H1 (cell line): Measurements from ENCODE around the gene PAF1. TPM values are rescaled to one million over a fixed set of nuclear protein-coding genes. Genes with fewer than 3 reads are reported as not detected.

Experiments used
- CTCF ChIA-PET: fragments of 300-600 bp; sonication (Branson Sonifier 250); formaldehyde crosslinking; loops from one replicate; lab custom pipeline; 2021; ENCODE audit not compliant: partially characterized antibody; lab: Charles Lee
- POLR2A ChIA-PET: fragments of 300-600 bp; sonication (Branson Sonifier 250); formaldehyde crosslinking; loops from one replicate; lab custom pipeline; 2021; ENCODE audit warnings: inconsistent platforms; ENCODE audit not compliant: partially characterized antibody; lab: Charles Lee
- DNase-seq, 2 experiments: peaks; one replicate each; pipeline versions ENCODE4 v3.0.0 to v3.0.0-alpha.2; 2010 to 2022; ENCODE audit warnings: low spot score in 2 of 2, low read depth in 1 of 2, mixed read lengths in 1 of 2
- FAIRE-seq: peaks from 2 replicates; lab custom pipeline; 2011; peaks lifted over from hg19 to GRCh38; lab: Jason Lieb, UNC
- H2AFZ ChIP-seq: 2 replicates; pipeline ENCODE4 v1.8.1; 2012; ENCODE audit warnings: low read length, inconsistent platforms
- H2AK5ac ChIP-seq: 2 replicates; pipeline ENCODE4 v1.6.1; 2013; ENCODE audit warnings: low read depth, low read length
- H2BK120ac ChIP-seq: replicated peaks from 2 replicates; pipeline ENCODE3; 2013; ENCODE audit warnings: low read depth, low read length, inconsistent platforms
- H2BK12ac ChIP-seq: 2 replicates; pipeline ENCODE4 v1.6.1; 2013; ENCODE audit warnings: low read depth, low read length
- H2BK15ac ChIP-seq: 2 replicates; pipeline ENCODE4 v1.6.1; 2013; ENCODE audit warnings: low read length
- H2BK20ac ChIP-seq: 2 replicates; pipeline ENCODE4 v1.6.1; 2013; ENCODE audit warnings: low read length
- H2BK5ac ChIP-seq: 2 replicates; pipeline ENCODE4 v1.6.1; 2013; ENCODE audit warnings: low read depth, low read length
- H3K14ac ChIP-seq: 2 replicates; pipeline ENCODE4 v1.6.1; 2013; ENCODE audit warnings: inconsistent platforms; ENCODE audit not compliant: insufficient read length
- H3K18ac ChIP-seq: 2 replicates; pipeline ENCODE4 v1.6.1; 2013; ENCODE audit warnings: low read length; ENCODE audit errors: extremely low read depth
- H3K23ac ChIP-seq: 2 replicates; pipeline ENCODE4 v1.6.1; 2013; ENCODE audit warnings: inconsistent platforms; ENCODE audit not compliant: insufficient read length
- H3K23me2 ChIP-seq: 2 replicates; pipeline ENCODE4 v1.6.1; 2013; ENCODE audit warnings: low read depth, low read length
- H3K27ac ChIP-seq: 2 replicates; pipeline ENCODE4 v1.6.1; 2011; ENCODE audit warnings: low read depth, low read length, inconsistent platforms
- H3K27me3 ChIP-seq, 4 experiments: replicated peaks in 1 of 4; 1 replicate in 1 of 4; 2 replicates in 3 of 4; pipeline versions ENCODE4 v1.6.1 to v1.8.1; 2011 to 2013; ENCODE audit warnings: low read length in 3 of 4, mild to moderate bottlenecking in 3 of 4, inconsistent platforms in 2 of 4, mixed read lengths in 2 of 4, moderate library complexity in 1 of 4; ENCODE audit not compliant: control insufficient read depth in 3 of 4, insufficient read depth in 3 of 4; ENCODE audit errors: extremely low read depth in 1 of 4
- H3K36me3 ChIP-seq, 4 experiments: 2 replicates each; pipeline versions ENCODE4 v1.6.1 to v1.8.1; 2011 to 2013; ENCODE audit warnings: mild to moderate bottlenecking in 4 of 4, low read length in 3 of 4, moderate library complexity in 2 of 4, control low read depth in 1 of 4, inconsistent platforms in 1 of 4; ENCODE audit not compliant: insufficient read depth in 4 of 4, control insufficient read depth in 2 of 4
- H3K4ac ChIP-seq: replicated peaks from 2 replicates; pipeline ENCODE3; 2013; ENCODE audit warnings: low read length, low read depth, mixed read lengths, inconsistent platforms; ENCODE audit not compliant: insufficient read length
- H3K4me1 ChIP-seq, 4 experiments: replicated peaks in 1 of 4; 1 replicate in 1 of 4; 2 replicates in 3 of 4; pipeline versions ENCODE4 v1.6.1 to v1.8.1; 2011 to 2013; ENCODE audit warnings: low read length in 3 of 4, inconsistent platforms in 2 of 4, mixed read lengths in 1 of 4; ENCODE audit not compliant: insufficient read depth in 4 of 4, control insufficient read depth in 3 of 4
- H3K4me2 ChIP-seq, 2 experiments: 2 replicates each; pipeline versions ENCODE4 v1.6.1 to v1.8.1; 2011 to 2013; ENCODE audit warnings: low read depth in 2 of 2, low read length in 2 of 2, control low read depth in 1 of 2, inconsistent platforms in 1 of 2, mild to moderate bottlenecking in 1 of 2; ENCODE audit not compliant: insufficient read depth in 1 of 2
- H3K4me3 ChIP-seq, 4 experiments: fragments of 200-600, 300-600 bp in 1 of 4; sonication (generic), shearing (Covaris generic), sonication (Bioruptor Twin) in 1 of 4; 2 replicates each; pipeline versions ENCODE4 v1.5.1 to v1.8.1; 2011 to 2016; ENCODE audit warnings: low read length in 4 of 4, low read depth in 3 of 4, control low read depth in 2 of 4, inconsistent platforms in 2 of 4, mild to moderate bottlenecking in 2 of 4, mixed read lengths in 1 of 4, moderate library complexity in 1 of 4; ENCODE audit not compliant: insufficient read depth in 2 of 4; ENCODE audit errors: extremely low read depth in 1 of 4
- H3K56ac ChIP-seq: replicated peaks from 2 replicates; pipeline ENCODE3; 2013; ENCODE audit warnings: low read depth, mild to moderate bottlenecking, mixed read lengths, low read length, inconsistent platforms; ENCODE audit not compliant: insufficient read length
- H3K79me1 ChIP-seq: 2 replicates; pipeline ENCODE4 v1.6.1; 2013; ENCODE audit warnings: low read depth, low read length, control low read depth
- H3K79me2 ChIP-seq, 2 experiments: 2 replicates each; pipeline versions ENCODE4 v1.6.1 to v1.8.1; 2012 to 2013; ENCODE audit warnings: low read length in 2 of 2, mild to moderate bottlenecking in 2 of 2, inconsistent platforms in 1 of 2; ENCODE audit not compliant: insufficient read depth in 2 of 2, control insufficient read depth in 1 of 2
- H3K9ac ChIP-seq, 4 experiments: replicated peaks in 1 of 4; 1 replicate in 1 of 4; 2 replicates in 3 of 4; pipeline versions ENCODE4 v1.6.1 to v1.8.1; 2011 to 2013; ENCODE audit warnings: low read depth in 3 of 4, low read length in 3 of 4, control low read depth in 2 of 4, mild to moderate bottlenecking in 2 of 4, moderate library complexity in 2 of 4, inconsistent platforms in 1 of 4; ENCODE audit errors: extremely low read depth in 1 of 4
- H3K9me3 ChIP-seq, 2 experiments: 2 replicates each; pipeline versions ENCODE4 v1.6.1 to v1.8.1; 2012 to 2013; ENCODE audit warnings: mild to moderate bottlenecking in 2 of 2, moderate library complexity in 2 of 2, control low read depth in 1 of 2, inconsistent platforms in 1 of 2, low read depth in 1 of 2, low read length in 1 of 2, mixed read lengths in 1 of 2; ENCODE audit not compliant: insufficient read depth in 2 of 2
- H4K20me1 ChIP-seq, 2 experiments: replicated peaks in 1 of 2; 2 replicates each; pipeline versions ENCODE3 to v1.8.1; 2011 to 2013; ENCODE audit warnings: inconsistent platforms in 2 of 2, low read length in 2 of 2, mild to moderate bottlenecking in 1 of 2; ENCODE audit not compliant: insufficient read depth in 2 of 2, control insufficient read depth in 1 of 2
- H4K5ac ChIP-seq: 2 replicates; pipeline ENCODE4 v1.6.1; 2013; ENCODE audit warnings: low read length, low read depth, mixed read lengths, inconsistent platforms; ENCODE audit not compliant: insufficient read length
- H4K8ac ChIP-seq: 2 replicates; pipeline ENCODE4 v1.8.0; 2013; ENCODE audit warnings: mild to moderate bottlenecking, moderate library complexity, low read length, inconsistent platforms; ENCODE audit not compliant: insufficient read depth; ENCODE audit errors: extremely low read depth
- H4K91ac ChIP-seq: replicated peaks from 2 replicates; pipeline ENCODE3; 2013; ENCODE audit warnings: low read length, mixed read lengths, inconsistent platforms; ENCODE audit not compliant: insufficient read length
- CHD2 ChIP-seq: IDR thresholded peaks from 2 replicates; pipeline ENCODE4 v1.6.1; 2012; ENCODE audit warnings: low read length, improper control_type of control experiment
- JUN ChIP-seq: IDR thresholded peaks from 2 replicates; pipeline ENCODE4 v1.6.1; 2011; ENCODE audit warnings: low read depth, mild to moderate bottlenecking, improper control_type of control experiment, low read length
- KDM5A ChIP-seq: fragments of 200-600 bp; IDR thresholded peaks from 2 replicates; pipeline ENCODE4 v1.7.1; 2012; ENCODE audit warnings: mild to moderate bottlenecking, low read length, inconsistent platforms, mixed read lengths
- WGBS, 2 experiments: shearing (Covaris generic) in 1 of 2; methylation state at CpG; one replicate each; pipeline versions ENCODE4 v1.1.6 to v1.1.7; 2013 to 2015; ENCODE audit warnings: low lambda C conversion rate in 2 of 2, mixed read lengths in 2 of 2, inconsistent platforms in 1 of 2, low coverage in 1 of 2, missing lambda C conversion rate in 1 of 2; ENCODE audit not compliant: insufficient replicate concordance in 2 of 2, insufficient coverage in 1 of 2, insufficient read length in 1 of 2; ENCODE audit errors: extremely low coverage in 1 of 2, missing lambda C conversion rate in 1 of 2; 5-methylcytosine and 5-hydroxymethylcytosine counted together
- polyA plus RNA-seq, 7 experiments: library from polyadenylated mRNA; depleted of rRNA in 3 of 7; stranded (reverse) in 5 of 7; unstranded in 2 of 7; fragments of >200 nt in 5 of 7; fragments of 200-250 nt in 2 of 7; gene quantifications; 1 replicate in 5 of 7; 2 replicates in 1 of 7; 4 replicates in 1 of 7; pipeline versions ENCODE4 v1.2.1 to v1.2.3, GENCODE V29; 2011 to 2013; ENCODE audit warnings: missing spikeins in 2 of 7, mixed read lengths in 2 of 7
- total RNA-seq: library from RNA; stranded (reverse); fragmentation: NEBNext Ultra II Directional; extraction: Animal tissue kit (Norgen Biotek cat#: 25700); gene quantifications from 2 replicates; pipeline ENCODE4 v1.2.1, GENCODE V29; 2021
- TF ChIP-seq, protein P1 (sequence below): IDR thresholded peaks from 2 replicates; pipeline ENCODE4 v1.6.1; 2012; ENCODE audit warnings: low read length, inconsistent platforms

Gene PAF1
- total and polyA plus RNA-seq, 2 of the 8 experiments (the other 6 are each of a cell fraction or from before 2014, with no cell fraction given): 31.4 to 58.6 TPM

- H3K4me2 ChIP-seq: peak overlapping the region; percentile 78 to 84
- H2BK120ac ChIP-seq: no peak overlapping the region
- H3K79me2 ChIP-seq: peaks cover 3 to 25% of the 10 kb centered on the region in 2 experiments; a peak in 3 of 4 replicates
- no peak overlapping the region for H3K14ac ChIP-seq
- CTCF ChIA-PET: interaction anchor here (1.0 to 3.9 kb wide), 3 partner anchors 9 to 26 kb away, joined by 4 to 38 read pairs (median 4); partner anchors contain the start of gene RPS16
- H3K4me3 ChIP-seq: peak overlapping the region; percentile 64 to 97 (median 83)
- FAIRE-seq (no peak), DNase-seq (peak; percentile 73 to 94)
- peak overlapping the region; percentile 90 for H3K18ac ChIP-seq
- peaks cover 24% of the 10 kb centered on the region for H3K23me2 ChIP-seq
- peaks cover 0 to 9% of the 10 kb centered on the region in 2 experiments for H4K20me1 ChIP-seq
- H3K79me1 ChIP-seq: no peaks in the 10 kb centered on the region
- H3K23ac ChIP-seq: no peak overlapping the region
- WGBS, 2 experiments: 7% methylated on average over 23 of the region's 52 CpGs; no CpG with 5 or more reads in 1 of the 2 experiments
- H2BK15ac ChIP-seq: no peak overlapping the region
- no peak overlapping the region for H2BK20ac ChIP-seq
- H4K8ac ChIP-seq: peak overlapping the region; percentile 51; the same call in 1 of the 2 replicates
- peak overlapping the region; percentile 69 for H4K5ac ChIP-seq
- H3K4me1 ChIP-seq: peaks cover 10 to 46% (median 22%) of the 10 kb centered on the region in 4 experiments
- H3K56ac ChIP-seq: peak overlapping the region; percentile 64
- no peak overlapping the region for H2AK5ac ChIP-seq
- H3K36me3 ChIP-seq: peaks cover 0 to 5% (median 0%) of the 10 kb centered on the region in 4 experiments; a peak in 1 of 8 replicates
- H2BK5ac ChIP-seq: peak overlapping the region; percentile 87; the same call in 1 of the 2 replicates
- H3K27ac ChIP-seq: peak overlapping the region; percentile 92
- no peak overlapping the region for H2BK12ac ChIP-seq
- no peaks in the 10 kb centered on the region for H3K9me3 ChIP-seq
- POLR2A ChIA-PET: interaction anchor here (0.7 to 14.3 kb wide), 9 partner anchors 9 to 36 kb away, joined by 3 to 234 read pairs (median 7); partner anchors contain the start of genes MED29, PAF1, RPS16 and SUPT5H
- H3K27me3 ChIP-seq: no peaks in the 10 kb centered on the region
- H3K9ac ChIP-seq: peak overlapping the region; percentile 79 to 92 (median 88)
- peak overlapping the region; percentile 62 for H3K4ac ChIP-seq
- H4K91ac ChIP-seq: peak overlapping the region; percentile 55
- H2AFZ ChIP-seq: no peak overlapping the region
- peak; percentile 75 for TF ChIP-seq JUN
- peak; percentile 6; the same call in 1 of the 2 replicates for TF ChIP-seq CHD2
- TF ChIP-seq, protein P1, sequence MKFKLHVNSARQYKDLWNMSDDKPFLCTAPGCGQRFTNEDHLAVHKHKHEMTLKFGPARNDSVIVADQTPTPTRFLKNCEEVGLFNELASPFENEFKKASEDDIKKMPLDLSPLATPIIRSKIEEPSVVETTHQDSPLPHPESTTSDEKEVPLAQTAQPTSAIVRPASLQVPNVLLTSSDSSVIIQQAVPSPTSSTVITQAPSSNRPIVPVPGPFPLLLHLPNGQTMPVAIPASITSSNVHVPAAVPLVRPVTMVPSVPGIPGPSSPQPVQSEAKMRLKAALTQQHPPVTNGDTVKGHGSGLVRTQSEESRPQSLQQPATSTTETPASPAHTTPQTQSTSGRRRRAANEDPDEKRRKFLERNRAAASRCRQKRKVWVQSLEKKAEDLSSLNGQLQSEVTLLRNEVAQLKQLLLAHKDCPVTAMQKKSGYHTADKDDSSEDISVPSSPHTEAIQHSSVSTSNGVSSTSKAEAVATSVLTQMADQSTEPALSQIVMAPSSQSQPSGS: peak; percentile 94
- TF ChIP-seq KDM5A: no peak
These were observed 18.5 kb upstream of the PAF1 start for GRCh38 chr19:39409208-39410016.
